Stomach (tissue), 4 donors: ENCODE results near the gene RND1.
"Not testable (repeated sequence)": the region's sequence is repeated elsewhere in the genome, so short reads cannot be mapped to it uniquely, and the experiment has no call there.

Source experiments
- EP300 ChIP-seq: sonication (generic); formaldehyde crosslinking; IDR thresholded peaks from one replicate; pipeline ENCODE4 v1.6.1; 2017; ENCODE audit warnings: antibody characterized with exemption
- POLR2A ChIP-seq, 4 donors: fragments of 450-650 bp; IDR thresholded peaks; one replicate each; pipeline ENCODE4 v1.6.1; 2016; ENCODE audit warnings: antibody characterized with exemption in 4 of 4, control low read depth in 2 of 4, mild to moderate bottlenecking in 1 of 4, moderate library complexity in 1 of 4
- POLR2AphosphoS5 ChIP-seq, 3 donors: sonication (generic); formaldehyde crosslinking; IDR thresholded peaks; one replicate each; pipeline ENCODE4 v1.6.1; 2016; ENCODE audit warnings: antibody characterized with exemption in 3 of 3
- TF ChIP-seq, protein P1 (sequence below), 7 experiments: fragments of 450-650 bp in 4 of 7; fragments of 200-600 bp in 3 of 7; sonication (generic) in 3 of 7; IDR thresholded peaks; one replicate each; pipeline ENCODE4 v1.5.1; 2016 to 2019; ENCODE audit warnings: antibody characterized with exemption in 7 of 7, control low read depth in 2 of 7, mild to moderate bottlenecking in 1 of 7

DNA sequence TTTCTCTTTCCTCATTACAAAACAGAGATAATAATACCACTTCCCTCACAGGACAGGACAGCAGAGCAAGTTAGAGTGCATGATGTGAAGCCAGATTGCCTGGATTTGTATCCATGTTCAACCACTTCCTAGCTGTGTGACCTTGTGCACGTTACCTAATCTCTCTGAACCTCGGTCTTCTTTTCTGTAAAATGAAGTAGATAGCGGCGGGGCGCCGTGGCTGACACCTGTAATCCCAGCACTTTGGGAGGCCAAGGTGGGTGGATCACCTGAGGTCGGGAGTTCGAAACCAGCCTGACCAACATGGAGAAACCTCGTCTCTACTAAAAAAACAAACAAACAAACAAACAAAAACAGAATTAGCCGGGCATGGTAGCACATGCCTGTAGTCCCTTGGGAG, 10.7 kb downstream of the RND1 start:
- TF ChIP-seq POLR2A (IDR thresholded peaks at IDR 0.05); EP300; POLR2AphosphoS5 (IDR thresholded peaks at IDR 0.05): not testable (repeated sequence)
- TF ChIP-seq, protein P1, sequence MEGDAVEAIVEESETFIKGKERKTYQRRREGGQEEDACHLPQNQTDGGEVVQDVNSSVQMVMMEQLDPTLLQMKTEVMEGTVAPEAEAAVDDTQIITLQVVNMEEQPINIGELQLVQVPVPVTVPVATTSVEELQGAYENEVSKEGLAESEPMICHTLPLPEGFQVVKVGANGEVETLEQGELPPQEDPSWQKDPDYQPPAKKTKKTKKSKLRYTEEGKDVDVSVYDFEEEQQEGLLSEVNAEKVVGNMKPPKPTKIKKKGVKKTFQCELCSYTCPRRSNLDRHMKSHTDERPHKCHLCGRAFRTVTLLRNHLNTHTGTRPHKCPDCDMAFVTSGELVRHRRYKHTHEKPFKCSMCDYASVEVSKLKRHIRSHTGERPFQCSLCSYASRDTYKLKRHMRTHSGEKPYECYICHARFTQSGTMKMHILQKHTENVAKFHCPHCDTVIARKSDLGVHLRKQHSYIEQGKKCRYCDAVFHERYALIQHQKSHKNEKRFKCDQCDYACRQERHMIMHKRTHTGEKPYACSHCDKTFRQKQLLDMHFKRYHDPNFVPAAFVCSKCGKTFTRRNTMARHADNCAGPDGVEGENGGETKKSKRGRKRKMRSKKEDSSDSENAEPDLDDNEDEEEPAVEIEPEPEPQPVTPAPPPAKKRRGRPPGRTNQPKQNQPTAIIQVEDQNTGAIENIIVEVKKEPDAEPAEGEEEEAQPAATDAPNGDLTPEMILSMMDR (IDR thresholded peaks at IDR 0.05): not testable (repeated sequence)
